ENCODE measurements around the gene ARHGAP24. TPM values are rescaled to one million over a fixed set of nuclear protein-coding genes. Genes with fewer than 3 reads are reported as not detected.

The ARHGAP24 gene
- total and polyA plus RNA-seq, 9 donors: 6.6 to 16.7 (median 10.0) TPM

GRCh38 chr4:85732124-85732523 lies 257.2 kb downstream of the ARHGAP24 start:
- no peaks in the 10 kb centered on the region for H3K27me3 ChIP-seq
- no peak for DNase-seq
- H3K4me3 ChIP-seq: no peak overlapping the region
- no peak overlapping the region for H3K27ac ChIP-seq
- TF ChIP-seq EP300 (IDR thresholded peaks at IDR 0.05): no peak
- no peak for TF ChIP-seq POLR2A (IDR thresholded peaks at IDR 0.05)
- TF ChIP-seq, protein P1, sequence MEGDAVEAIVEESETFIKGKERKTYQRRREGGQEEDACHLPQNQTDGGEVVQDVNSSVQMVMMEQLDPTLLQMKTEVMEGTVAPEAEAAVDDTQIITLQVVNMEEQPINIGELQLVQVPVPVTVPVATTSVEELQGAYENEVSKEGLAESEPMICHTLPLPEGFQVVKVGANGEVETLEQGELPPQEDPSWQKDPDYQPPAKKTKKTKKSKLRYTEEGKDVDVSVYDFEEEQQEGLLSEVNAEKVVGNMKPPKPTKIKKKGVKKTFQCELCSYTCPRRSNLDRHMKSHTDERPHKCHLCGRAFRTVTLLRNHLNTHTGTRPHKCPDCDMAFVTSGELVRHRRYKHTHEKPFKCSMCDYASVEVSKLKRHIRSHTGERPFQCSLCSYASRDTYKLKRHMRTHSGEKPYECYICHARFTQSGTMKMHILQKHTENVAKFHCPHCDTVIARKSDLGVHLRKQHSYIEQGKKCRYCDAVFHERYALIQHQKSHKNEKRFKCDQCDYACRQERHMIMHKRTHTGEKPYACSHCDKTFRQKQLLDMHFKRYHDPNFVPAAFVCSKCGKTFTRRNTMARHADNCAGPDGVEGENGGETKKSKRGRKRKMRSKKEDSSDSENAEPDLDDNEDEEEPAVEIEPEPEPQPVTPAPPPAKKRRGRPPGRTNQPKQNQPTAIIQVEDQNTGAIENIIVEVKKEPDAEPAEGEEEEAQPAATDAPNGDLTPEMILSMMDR (IDR thresholded peaks at IDR 0.05): no peak
- intact Hi-C loops (cut with DNase I): no loop called here
- no peaks in the 10 kb centered on the region for H3K9me3 ChIP-seq
- H3K36me3 ChIP-seq: no peaks in the 10 kb centered on the region
- WGBS, 3 donors: 6 to 23% (median 8%) methylated on average over 1 of the region's 1 CpG
- peaks cover 1% of the 10 kb centered on the region for H3K4me1 ChIP-seq (ENCODE audit: insufficient read depth)

- DNase-seq: no peak
- Histone ChIP-seq H3K36me3 (no peaks in the 10 kb centered on the region), H3K4me3 (no peak overlapping the region), H3K4me1 (ENCODE audit: insufficient read depth) (peaks cover 1% of the 10 kb centered on the region), H3K27me3 (no peaks in the 10 kb centered on the region), H3K27ac (no peak overlapping the region), H3K9me3 (no peaks in the 10 kb centered on the region)
- intact Hi-C loops (cut with DNase I): no loop called here
- TF ChIP-seq POLR2A (IDR thresholded peaks at IDR 0.05) (no peak), EP300 (IDR thresholded peaks at IDR 0.05) (no peak)
These were observed 258.8 kb downstream of the ARHGAP24 start for GRCh38 chr4:85733798-85734197.

DNA sequence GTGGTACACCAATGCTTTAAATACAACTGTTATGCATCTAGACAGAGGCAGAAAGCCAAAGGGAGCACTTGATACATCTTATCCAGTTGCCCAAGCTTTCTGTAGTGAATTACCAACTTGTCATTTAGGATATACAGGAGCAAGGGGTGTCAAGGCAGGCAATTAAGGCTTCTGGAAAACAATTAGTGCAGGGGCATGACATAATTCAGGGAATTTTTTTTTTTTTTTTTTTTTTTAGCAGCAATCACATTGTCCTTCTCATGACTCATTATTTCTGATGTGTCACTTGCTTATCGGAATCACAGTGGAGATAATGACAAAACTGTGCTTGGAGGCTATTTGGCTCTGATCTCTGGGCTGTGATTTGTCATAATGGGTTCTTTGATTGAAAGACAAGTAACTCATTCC lies 259.5 kb downstream of the ARHGAP24 start:
- WGBS, 3 donors: 40 to 54% (median 42%) methylated on average over 1 of the region's 1 CpG
- H3K4me1 ChIP-seq (ENCODE audit: insufficient read depth): peaks cover 1% of the 10 kb centered on the region
- H3K4me3 ChIP-seq: no peak overlapping the region
- H3K27ac ChIP-seq: no peak overlapping the region
- no peak for DNase-seq
- no peaks in the 10 kb centered on the region for H3K27me3 ChIP-seq
- no peaks in the 10 kb centered on the region for H3K36me3 ChIP-seq
- no peaks in the 10 kb centered on the region for H3K9me3 ChIP-seq
- TF ChIP-seq EP300 (IDR thresholded peaks at IDR 0.05): no peak
- TF ChIP-seq, protein P1 (IDR thresholded peaks at IDR 0.05): no peak
- TF ChIP-seq POLR2A (IDR thresholded peaks at IDR 0.05): no peak
- intact Hi-C loops (cut with DNase I): no loop called here

GRCh38 chr4:85736571-85736970 lies 261.6 kb downstream of the ARHGAP24 start:
- Histone ChIP-seq H3K27ac (no peak overlapping the region), H3K4me1 (ENCODE audit: insufficient read depth) (peaks cover 2% of the 10 kb centered on the region), H3K27me3 (no peaks in the 10 kb centered on the region), H3K9me3 (no peaks in the 10 kb centered on the region), H3K36me3 (no peaks in the 10 kb centered on the region), H3K4me3 (no peak overlapping the region)
- WGBS, 3 donors: 96 to 98% (median 96%) methylated on average over 2 of the region's 2 CpGs
- DNase-seq: no peak
- intact Hi-C loops (cut with DNase I): no loop called here
- TF ChIP-seq EP300 (IDR thresholded peaks at IDR 0.05) (no peak), POLR2A (IDR thresholded peaks at IDR 0.05) (no peak)

DNA sequence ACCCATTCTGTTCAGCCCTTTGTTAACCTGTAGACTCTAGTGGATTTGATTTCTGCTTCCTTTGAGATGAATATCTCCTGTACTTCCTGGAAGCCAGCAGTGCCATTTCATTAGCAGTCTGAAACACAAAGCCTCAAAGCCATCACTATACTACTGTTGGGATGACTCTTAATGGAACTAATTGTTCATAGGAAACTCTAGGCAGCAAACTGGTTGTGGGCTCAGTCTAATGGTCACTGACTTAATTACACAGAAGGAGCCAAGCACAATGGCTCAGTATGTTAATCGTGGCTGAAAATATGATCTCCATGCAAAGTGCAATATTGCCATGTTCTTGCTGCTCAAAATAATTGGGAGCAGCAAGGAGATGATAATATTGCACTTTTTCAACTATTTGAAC lies 262.3 kb downstream of the ARHGAP24 start:
- TF ChIP-seq POLR2A (IDR thresholded peaks at IDR 0.05) (no peak), EP300 (IDR thresholded peaks at IDR 0.05) (no peak)
- TF ChIP-seq, protein P1 (IDR thresholded peaks at IDR 0.05): no peak
- 93 to 96% (median 94%) methylated on average over 1 of the region's 1 CpG for WGBS, 3 donors
- no peaks in the 10 kb centered on the region for H3K27me3 ChIP-seq
- no peaks in the 10 kb centered on the region for H3K9me3 ChIP-seq
- peaks cover 2% of the 10 kb centered on the region for H3K4me1 ChIP-seq (ENCODE audit: insufficient read depth)
- H3K36me3 ChIP-seq: no peaks in the 10 kb centered on the region
- no peak overlapping the region for H3K4me3 ChIP-seq
- DNase-seq: no peak
- intact Hi-C loops (cut with DNase I): no loop called here
- H3K27ac ChIP-seq: no peak overlapping the region

Data from ovary (tissue), 9 donors.